Suppressor macrophage treated with lipopolysaccharide for 1 hour (primary cell): ENCODE results near the gene AHSG.
"Not testable (repeated sequence)": the region's sequence is repeated elsewhere in the genome, so short reads cannot be mapped to it uniquely, and the experiment has no call there.

Experiments
- DNase-seq, 3 donors: peaks; one replicate each; pipeline ENCODE4 v3.0.0-alpha.2; 2020 to 2022

AHSG gene

DNA sequence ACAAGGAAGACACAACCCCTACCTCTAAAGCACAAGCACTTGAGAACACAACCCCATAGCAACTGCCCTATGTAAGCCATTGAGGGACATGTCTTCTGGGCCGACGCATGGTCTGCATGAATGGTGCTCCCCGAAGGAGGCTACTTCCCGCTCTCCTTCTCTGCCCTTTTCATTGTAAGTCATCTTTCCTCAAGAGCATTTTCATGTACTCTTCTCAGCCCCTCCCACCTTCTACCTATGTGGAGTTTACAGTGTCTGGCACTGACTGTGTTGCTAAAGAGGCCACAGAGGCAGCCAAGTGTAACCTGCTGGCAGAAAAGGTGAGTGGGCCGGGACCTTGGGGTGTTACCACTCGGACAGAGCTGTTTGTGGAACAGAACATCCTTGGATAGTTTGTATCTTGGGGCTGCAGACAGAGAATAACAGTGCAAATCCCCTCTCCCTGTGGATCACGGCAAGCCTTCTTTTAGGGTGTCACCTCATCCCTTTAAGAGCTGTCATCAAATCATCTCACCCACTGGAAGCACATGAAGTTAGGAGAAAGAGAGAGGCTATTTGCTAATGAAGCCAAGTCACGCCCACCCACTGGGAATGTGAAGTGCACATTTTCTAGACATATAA lies 5.6 kb downstream of the AHSG start:
- DNase-seq, result no peak

DNA sequence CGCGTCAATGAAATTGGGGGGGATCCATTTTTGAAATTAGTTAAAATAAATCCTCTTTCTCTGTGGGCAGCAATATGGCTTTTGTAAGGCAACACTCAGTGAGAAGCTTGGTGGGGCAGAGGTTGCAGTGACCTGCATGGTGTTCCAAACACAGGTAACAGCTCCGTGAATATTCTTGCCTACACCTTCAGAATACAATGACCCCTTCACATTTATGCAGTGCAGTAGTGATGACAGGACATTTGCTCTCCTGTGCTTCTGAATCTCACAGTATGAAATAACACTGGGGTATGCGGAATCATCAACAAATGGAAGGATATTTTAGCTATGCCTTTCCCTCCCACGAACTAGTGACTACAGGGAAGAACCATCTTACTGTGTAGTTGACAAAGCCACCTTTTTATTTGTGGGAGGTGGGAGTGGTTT lies 6.9 kb downstream of the AHSG start:
- DNase-seq, result no peak

DNA sequence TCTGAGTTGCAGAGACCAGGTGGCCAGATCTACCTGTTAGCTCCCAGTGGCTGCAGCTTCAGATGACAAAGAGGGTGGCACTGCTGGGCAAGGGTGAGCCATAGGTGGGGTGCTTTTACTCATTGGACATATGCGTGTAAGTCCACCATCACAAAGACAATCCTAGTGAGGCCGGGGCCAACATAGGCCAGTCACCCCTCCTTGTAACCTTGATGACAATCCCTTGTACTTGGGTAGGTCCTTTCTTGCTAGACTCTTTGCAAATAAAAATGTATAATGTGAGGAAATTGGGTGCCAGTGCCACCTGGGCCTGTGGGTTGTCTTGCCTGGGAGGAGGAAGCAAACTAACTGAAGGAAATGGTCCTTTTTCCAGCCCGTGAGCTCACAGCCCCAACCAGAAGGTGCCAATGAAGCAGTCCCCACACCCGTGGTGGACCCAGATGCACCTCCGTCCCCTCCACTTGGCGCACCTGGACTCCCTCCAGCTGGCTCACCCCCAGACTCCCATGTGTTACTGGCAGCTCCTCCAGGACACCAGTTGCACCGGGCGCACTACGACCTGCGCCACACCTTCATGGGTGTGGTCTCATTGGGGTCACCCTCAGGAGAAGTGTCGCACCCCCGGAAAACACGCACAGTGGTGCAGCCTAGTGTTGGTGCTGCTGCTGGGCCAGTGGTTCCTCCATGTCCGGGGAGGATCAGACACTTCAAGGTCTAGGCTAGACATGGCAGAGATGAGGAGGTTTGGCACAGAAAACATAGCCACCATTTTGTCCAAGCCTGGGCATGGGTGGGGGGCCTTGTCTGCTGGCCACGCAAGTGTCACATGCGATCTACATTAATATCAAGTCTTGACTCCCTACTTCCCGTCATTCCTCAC lies 7.6 kb downstream of the AHSG start:
- no peak for DNase-seq

DNA sequence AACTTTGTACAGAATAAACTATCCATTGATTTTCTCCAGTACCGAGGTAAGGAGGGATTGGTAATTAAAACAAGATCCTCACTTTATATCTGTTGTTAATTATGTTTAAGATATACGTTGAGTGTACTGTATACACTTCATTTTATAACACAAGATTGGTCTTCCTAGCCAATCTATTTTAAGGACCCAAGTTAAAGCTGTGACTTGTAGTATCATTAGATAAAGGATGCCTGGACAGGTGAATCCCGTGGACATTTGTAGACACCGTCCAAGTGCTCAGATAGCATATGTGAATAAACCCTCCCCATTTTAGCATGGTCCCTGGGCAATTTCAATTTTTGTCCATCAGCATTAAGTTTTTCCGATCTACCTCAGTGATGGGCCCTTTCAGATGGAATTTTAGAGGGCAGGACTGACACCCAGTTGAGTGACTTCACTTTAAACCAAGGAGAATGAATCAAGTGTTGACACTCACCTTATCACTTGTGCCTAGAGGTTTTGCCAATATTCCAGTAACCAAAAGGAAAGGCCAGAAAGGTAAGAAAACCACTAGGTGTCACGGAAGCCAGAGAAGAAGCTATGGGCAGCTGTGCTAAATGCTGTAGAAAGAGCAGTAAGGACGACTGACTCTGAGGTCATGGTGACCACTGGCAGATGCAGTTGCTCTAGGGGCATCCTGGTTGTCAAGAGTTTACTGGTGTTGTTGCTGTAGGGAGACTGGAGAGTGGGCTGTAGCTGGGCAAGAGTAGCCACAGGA lies 9.2 kb downstream of the AHSG start:
- DNase-seq, result no peak

DNA sequence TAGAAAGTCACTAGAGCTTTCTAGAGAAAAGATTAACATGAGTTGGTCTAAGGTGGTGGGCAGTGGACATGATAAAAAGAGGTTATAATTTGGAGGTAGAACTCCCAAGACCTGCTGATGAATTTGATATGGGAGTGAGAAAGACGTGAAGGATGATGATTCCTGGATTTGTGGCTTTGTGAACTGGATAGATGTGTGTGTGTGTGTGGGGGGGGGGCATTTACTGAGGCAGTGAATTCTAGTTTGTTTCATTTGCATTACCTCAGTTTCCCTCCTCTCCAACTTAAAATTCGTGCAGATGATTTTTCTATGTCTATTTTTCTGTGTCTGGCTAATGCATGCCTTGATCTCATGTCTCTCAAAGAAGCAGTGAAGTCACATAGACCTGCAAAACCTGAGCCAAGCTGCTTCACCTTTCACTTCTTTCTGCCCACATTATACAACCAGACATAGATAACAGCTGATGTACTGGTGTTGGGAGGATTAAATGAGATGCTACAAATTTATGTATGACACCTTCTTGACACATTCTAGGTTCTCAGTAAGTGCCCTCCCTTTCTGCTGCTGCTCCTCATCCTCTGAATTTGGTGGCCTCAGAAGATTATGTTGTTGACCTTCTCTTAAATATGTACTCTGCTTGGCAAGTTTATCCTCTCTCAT lies 9.9 kb downstream of the AHSG start:
- no peak for DNase-seq

DNA sequence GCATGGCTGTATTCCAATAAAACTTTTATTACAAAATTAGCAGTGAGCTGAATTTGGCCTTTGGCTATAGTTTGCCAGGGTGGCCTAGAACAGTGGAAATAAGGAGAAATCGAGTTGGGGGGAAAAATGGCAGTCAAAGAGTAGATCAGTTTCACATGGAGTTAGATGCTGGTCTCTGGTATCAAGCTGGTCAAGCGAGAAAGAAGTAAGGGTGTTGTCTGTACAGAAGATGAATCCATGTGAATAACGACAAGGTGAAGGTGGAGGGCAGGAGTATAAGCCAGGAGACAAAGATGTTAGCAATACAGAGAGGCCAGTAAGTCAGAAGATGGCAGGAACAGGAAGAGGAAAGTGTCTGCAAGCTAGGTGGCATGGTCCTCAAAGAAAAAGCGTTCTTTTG lies 11.7 kb downstream of the AHSG start:
- DNase-seq, result no peak

DNA sequence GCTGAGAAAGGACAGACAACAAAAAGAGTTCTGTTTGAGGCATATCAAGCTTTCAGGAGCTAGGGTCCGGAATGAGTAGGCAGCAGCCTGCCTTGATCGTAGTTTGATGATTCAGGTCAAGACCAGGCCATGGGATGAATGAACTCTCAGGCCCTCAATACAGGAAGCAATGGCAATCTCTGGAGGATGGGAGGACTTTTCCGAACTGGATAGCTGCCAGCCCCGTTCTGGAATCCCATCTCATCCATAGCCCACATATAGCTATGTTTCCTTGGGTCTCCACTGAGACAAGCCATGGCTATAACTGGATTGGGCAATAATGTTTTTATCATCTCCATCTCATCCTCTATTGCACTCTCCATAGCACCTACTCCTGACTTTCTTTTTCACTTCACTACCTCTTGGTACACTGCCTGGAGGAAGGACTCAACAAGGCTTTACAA lies 12.8 kb downstream of the AHSG start:
- DNase-seq, result no peak

DNA sequence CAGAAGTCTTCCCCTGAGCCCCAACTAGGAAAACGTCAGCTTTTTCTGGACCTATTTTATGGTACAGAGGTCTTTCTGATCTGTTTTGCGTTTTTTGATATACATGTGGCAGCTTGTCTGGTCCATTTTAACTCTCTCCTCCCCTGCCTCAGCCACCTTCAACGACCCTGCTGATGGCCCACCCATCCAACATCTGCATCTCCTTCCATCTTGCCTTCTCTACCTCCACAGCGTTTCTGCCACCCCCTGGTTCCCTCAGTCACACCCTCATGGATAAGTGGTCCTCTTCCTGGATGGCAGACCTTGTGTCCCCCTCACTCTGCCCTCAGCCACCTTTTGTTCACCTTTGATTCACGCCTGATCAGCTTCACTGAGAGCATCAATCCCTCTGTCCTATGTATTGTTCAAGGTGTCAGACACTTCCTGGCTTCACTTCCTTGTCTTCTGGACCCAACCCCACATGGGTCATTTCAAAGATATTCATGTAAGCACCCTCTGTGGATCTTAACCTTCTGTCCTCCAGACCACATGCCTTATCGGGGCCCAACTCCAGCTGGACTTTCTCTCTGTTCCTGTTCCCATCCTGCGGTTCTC lies 13.5 kb downstream of the AHSG start:
- no peak for DNase-seq

DNA sequence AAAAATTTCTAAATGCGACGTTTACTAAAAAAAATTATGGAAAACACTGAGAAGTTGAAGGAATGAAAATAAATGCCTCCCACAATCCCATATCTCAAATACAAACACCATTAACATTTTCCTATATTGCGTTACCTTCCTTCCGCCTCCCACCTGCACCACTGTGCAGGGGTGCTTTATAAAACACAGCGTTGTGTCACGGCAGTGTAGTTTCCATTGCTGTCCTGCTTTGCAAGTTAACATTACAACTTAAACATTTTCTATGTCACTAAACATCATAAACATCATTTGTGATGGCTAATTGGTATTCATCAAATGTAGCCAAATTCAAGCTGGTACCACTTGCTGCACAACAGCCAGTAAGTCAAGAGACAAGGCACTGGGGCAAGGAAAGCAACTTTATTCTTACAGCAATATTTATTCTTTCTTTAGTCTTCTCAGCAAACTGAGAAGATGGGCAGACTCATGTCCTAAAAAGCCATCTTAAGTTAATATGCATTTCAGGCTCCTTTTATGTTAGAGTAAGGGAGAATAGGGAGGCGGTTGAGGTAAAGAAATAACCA lies 15.1 kb downstream of the AHSG start:
- no peak for DNase-seq

DNA sequence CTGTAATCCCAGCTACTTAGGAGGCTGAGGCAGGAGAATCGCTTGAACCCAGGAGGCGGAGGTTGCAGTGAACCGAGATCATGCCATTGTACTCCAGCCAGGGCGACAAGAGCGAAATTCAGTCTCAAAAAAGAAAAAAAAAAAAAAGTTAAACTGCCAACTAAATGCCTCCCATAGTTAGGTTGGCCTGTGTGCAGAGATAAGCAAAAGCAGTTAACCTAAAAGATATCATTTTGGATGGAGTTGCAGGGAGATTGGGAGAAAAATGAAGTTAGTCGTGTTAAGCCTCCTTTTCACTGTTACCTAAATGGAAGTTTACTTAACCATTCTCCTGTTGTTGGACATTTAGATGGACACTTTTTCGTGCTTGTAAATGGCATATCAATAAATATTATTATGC lies 15.9 kb downstream of the AHSG start:
- no peak for DNase-seq

DNA sequence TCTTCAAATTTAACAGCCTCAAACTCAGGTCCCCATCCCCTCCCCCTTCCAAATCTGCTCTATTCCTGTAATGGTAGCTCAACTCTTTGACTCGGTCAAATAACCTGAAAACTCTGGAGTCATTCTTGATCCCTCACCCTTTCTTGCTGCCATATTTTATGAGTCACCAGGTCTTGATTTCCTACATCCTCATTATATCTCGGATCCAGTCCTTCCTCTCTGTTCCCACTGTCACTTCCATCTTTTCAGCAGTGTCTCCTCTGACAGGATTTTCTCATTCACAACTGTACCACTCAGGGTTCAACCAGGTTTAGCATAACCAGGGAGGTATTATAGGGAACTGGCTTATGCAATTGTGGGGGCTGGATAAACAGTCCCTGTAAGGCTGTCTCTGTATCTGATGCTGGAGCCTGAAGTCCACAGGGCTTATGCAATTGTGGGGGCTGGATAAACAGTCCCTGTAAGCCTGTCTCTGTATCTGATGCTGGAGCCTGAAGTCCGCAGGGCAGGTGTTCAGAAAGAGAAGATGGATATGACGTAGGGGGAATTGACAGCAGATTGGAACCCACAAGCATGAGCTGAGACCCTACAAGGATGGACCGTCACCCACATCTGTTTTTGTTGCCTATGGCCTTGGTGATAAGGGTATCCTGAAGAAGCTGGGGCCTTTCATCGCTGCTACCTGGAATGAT lies 18.2 kb downstream of the AHSG start:
- peak in 1 of 3 donors; percentile 6 for DNase-seq

DNA sequence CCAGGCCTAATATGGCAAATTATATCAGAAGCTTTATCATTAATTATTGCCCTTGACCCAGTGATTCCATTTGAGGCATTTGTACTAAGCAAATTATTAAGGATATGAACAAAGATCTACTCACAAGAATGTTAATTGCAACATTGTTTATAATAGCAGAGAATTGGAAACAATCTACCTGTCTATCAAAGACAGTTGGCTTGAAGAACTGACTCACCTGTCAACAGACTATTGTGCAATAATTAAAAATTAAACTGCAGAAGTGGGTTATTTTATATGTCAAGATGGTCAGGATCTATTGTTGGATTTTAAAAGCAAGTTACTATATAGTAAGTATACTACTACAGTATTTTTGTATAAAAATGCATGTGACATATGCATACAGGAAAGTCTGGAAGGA lies 20.6 kb downstream of the AHSG start:
- no peak for DNase-seq

DNA sequence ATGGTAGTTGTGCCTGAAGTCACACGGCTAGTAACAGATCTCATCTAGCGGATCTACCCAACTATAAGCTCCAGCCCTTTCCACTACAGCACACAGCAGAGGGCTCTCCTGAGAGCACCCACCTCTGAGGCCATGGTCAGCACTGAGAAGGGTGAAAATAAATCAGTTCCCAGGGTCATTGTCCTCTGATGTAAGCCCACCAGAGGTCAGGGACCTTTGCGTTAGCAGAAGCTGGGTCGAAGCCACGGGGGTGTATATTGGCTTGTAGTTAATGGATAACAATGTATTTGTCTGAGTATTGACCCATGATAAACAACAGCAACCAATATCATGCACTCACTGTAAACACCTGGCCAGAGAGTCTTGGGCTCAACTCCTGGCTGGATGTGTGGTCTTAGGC lies 21.3 kb downstream of the AHSG start:
- not testable (repeated sequence) for DNase-seq

DNA sequence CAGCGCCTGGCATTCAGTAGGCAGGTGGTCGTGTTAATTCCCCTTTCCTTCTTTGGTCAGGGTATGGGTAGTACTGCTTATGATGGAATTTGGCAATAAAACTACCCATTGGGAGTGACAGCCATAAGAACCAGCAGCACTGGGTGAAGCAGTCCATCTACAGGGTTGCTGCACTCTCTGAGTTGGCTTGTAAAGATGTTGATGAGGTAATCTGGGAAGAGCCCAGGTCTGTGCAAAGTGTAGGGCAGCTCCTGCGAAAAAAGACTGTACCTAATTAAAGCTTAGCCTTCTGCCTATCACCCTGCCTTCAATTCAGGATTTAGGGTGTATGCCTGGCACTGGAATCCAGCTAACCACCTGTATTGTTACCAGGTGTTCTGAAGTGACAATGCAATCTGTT lies 22.7 kb downstream of the AHSG start:
- no peak for DNase-seq

DNA sequence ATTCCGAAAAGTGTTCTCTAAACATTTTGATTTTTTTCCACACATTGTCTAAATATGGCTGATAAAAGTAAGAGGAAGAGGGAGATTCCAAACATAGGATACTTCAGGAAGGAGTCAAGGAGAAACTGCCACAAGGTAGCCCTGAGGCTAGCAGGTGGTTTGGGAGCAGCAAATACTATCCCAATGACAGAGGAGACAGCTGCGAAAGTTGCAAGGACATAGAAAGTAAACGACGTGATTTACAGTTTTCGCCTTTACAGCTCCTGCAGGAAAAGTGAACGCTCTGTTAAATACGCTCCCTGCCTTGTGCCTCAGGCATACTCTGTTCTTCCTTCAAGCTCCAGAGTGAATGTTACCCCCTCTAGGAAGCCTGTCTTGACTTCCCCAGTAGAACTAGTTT lies 23.7 kb downstream of the AHSG start:
- DNase-seq, result peak in 1 of 3 donors; percentile 13

DNA sequence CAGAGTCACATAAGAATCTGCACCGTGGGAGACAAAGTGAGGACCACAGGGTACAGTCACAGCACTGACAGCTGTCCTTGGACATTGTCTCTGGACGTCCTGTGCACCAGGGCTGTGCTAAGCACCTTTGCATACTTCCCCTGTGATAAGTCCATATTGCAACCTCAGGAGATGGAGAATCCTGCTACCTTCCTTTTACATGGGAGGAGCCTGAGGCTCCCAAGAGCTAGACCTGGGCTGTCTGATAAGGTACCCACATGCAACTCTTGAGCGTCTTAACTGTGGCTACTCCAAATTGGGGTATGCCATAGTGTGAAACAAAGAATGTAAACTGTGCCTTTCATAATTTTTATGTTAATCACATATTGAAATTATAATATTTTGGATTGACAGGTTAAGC lies 24.8 kb downstream of the AHSG start:
- DNase-seq, result no peak

DNA sequence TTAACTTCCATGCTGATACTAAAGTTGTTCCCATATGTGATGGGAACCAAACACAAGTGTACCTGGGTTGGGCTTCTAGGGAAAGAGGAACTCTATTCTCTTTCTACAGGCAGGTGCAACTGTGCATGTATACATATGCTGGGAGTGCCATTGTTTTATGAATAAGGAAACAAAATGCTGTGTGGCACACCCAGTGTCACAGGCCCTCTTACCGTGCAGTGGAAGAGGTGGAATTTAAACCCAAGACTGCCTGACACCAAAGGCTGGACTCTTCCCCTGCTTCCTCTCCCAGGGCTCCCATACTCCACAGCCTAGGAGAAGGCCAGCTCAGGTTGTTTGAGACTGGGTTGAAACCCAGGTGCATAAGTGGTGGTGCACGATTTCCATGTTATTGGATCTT lies 25.4 kb downstream of the AHSG start:
- DNase-seq, result no peak

DNA sequence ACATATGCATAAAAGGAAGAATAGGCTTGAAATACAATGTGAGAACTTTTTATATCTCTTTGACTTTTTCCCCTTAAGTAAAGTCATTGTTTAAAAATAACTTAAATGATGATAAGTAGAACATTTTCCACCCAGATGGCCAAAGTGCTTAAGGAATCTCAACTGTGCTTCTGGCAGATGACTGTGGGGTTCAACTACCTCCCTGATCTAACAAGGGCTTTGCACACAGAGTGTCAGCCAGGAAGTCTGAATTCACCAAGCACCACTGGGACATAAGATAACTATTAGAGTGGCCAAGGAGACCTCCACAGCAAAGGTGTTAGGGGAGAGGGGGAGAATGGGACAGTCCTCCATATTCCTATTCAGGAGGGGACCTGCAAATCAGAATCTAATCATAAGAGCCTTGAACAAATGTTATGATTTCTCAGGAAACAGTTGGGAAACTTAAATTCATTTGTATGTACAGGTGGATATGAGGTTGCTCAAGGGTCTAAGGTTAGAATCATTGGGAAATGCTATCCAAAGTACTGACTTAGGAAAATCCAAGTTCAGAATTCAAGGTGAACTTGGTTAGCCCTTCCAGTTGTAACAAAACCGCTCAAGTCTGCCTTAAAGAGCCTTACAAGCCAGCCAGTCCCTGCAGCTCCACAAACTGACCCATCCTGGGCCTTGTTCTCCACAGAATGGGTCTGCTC lies 27.1 kb downstream of the AHSG start, which contains the start of gene FETUB:
Gene FETUB (plus strand): TSS at position 622 of the 695 bp plus-strand sequence. CDS start 62 bp downstream, at position 684.
- peak in 1 of 3 donors; percentile 11 for DNase-seq

DNA sequence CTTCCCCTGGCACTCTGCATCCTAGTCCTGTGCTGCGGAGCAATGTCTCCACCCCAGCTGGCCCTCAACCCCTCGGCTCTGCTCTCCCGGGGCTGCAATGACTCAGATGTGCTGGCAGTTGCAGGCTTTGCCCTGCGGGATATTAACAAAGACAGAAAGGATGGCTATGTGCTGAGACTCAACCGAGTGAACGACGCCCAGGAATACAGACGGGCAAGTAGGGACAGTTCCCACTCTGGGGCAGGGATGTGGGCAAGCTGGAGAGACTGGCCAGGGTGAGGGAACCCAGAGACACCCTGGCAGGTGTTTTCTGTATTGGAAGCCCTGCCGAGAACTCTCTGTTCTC lies 27.6 kb downstream of the AHSG start:
- no peak for DNase-seq

DNA sequence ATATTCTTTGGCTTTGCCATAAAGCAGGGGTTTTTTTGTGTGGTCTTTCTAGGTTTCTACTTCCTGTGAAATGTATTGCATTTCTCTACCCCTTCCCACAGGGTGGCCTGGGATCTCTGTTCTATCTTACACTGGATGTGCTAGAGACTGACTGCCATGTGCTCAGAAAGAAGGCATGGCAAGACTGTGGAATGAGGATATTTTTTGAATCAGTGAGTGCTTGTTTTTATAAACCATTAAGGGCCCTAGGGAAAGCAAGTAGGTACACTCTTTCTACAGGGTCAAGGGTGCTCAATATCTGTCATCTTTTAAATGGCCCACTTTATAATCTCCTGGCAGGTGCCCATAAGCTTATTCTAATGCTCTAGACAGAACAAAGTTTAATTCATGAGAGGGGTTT lies 28.1 kb downstream of the AHSG start:
- DNase-seq, result no peak

DNA sequence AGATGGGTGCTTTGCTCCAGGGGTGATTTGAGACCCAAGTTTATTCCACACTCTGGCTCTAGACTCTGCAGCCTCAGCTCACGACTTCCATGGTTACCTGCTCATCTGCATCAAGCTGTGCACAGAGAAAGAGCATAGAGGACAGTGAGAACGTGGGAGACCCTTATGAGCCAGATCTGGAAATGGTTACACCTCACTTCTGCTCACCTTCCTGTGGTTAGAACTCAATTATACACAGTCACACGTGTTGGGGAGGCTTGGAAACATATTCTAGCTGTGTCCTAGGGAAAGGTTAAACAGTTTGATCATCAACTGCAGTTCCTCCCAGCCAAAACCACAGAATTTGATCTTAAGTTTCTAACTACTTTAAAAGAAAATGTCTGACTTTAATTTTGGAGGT lies 29.2 kb downstream of the AHSG start:
- no peak for DNase-seq
